Endothelial cell of umbilical vein (primary cell): Measurements from ENCODE around the gene RPS2. TPM values are rescaled to one million over a fixed set of nuclear protein-coding genes. Genes with fewer than 3 reads are reported as not detected.

Experiments
- BruUV-seq: library from RNA; stranded (reverse); fragments of 400-500 nt; replicated peaks from 2 replicates; lab custom pipeline; 2021; lab: Mats Ljungman, UMichigan
- CTCF ChIA-PET: fragments of 300-600, 350-600 bp; sonication (Branson Sonifier 250); formaldehyde crosslinking; loops from one replicate; lab custom pipeline; 2021; ENCODE audit warnings: antibody characterized with exemption, inconsistent platforms; lab: Charles Lee
- POLR2A ChIA-PET: fragments of 300-600, 350-600 bp; sonication (Branson Sonifier 250); formaldehyde crosslinking; loops from one replicate; lab custom pipeline; 2021; ENCODE audit warnings: antibody characterized with exemption, inconsistent platforms; lab: Charles Lee
- DNase-seq: peaks from one replicate; pipeline ENCODE4 v3.0.0-alpha.2; 2011; ENCODE audit warnings: low read depth, low spot score
- FAIRE-seq: peaks from 2 replicates; lab custom pipeline; 2011; peaks lifted over from hg19 to GRCh38; lab: Jason Lieb, UNC
- H2AFZ ChIP-seq: 2 replicates; pipeline ENCODE4 v1.6.0; 2012; ENCODE audit warnings: low read depth, low read length, control low read depth, inconsistent platforms
- H3K27ac ChIP-seq: 2 replicates; pipeline ENCODE4 v1.5.1; 2011; ENCODE audit warnings: low read depth, mild to moderate bottlenecking, control low read depth, low read length, moderate library complexity; ENCODE audit not compliant: insufficient read depth
- H3K27me3 ChIP-seq, 2 experiments: 2 replicates each; pipeline versions ENCODE4 v1.6.0 to v1.6.1; 2011; ENCODE audit warnings: low read length in 2 of 2, mixed read lengths in 1 of 2; ENCODE audit not compliant: control insufficient read depth in 2 of 2, insufficient read depth in 2 of 2
- H3K36me3 ChIP-seq, 2 experiments: 2 replicates in 1 of 2; 3 replicates in 1 of 2; pipeline ENCODE4 v1.5.1; 2011; ENCODE audit warnings: low read length in 2 of 2, mild to moderate bottlenecking in 1 of 2, moderate library complexity in 1 of 2; ENCODE audit not compliant: control insufficient read depth in 2 of 2, insufficient read depth in 2 of 2; ENCODE audit errors: extremely low read depth in 1 of 2
- H3K4me1 ChIP-seq: 3 replicates; pipeline ENCODE4 v1.5.1; 2011; ENCODE audit warnings: mild to moderate bottlenecking, low read length; ENCODE audit not compliant: control insufficient read depth, insufficient read depth; ENCODE audit errors: extremely low read depth
- H3K4me2 ChIP-seq: 2 replicates; pipeline ENCODE4 v1.6.1; 2011; ENCODE audit warnings: low read length, control low read depth, mixed read lengths; ENCODE audit not compliant: insufficient read depth
- H3K4me3 ChIP-seq, 3 experiments: fragments of 200-600 bp in 1 of 3; sonication (generic), shearing (Covaris generic) in 1 of 3; replicated peaks in 1 of 3; 2 replicates each; pipeline ENCODE4 v1.5.1; 2011 to 2016; ENCODE audit warnings: control low read depth in 3 of 3, low read length in 3 of 3, mild to moderate bottlenecking in 2 of 3, inconsistent platforms in 1 of 3, low read depth in 1 of 3, moderate library complexity in 1 of 3; ENCODE audit not compliant: insufficient read depth in 1 of 3
- H3K79me2 ChIP-seq: 2 replicates; pipeline ENCODE4 v1.6.0; 2012; ENCODE audit warnings: low read length, inconsistent platforms; ENCODE audit not compliant: control insufficient read depth, insufficient read depth
- H3K9ac ChIP-seq: replicated peaks from 2 replicates; pipeline ENCODE3; 2011; ENCODE audit warnings: low read length, control low read depth; ENCODE audit not compliant: insufficient read depth; ENCODE audit errors: extremely low read depth
- H3K9me1 ChIP-seq: replicated peaks from 3 replicates; pipeline ENCODE4 v1.6.0; 2011; ENCODE audit warnings: mild to moderate bottlenecking, low read length; ENCODE audit not compliant: control insufficient read depth, insufficient read depth; ENCODE audit errors: extremely low read depth
- H3K9me3 ChIP-seq: replicated peaks from 2 replicates; pipeline ENCODE4 v1.5.1; 2012; ENCODE audit warnings: low read length, inconsistent platforms; ENCODE audit not compliant: control insufficient read depth, insufficient read depth
- H4K20me1 ChIP-seq: replicated peaks from 2 replicates; pipeline ENCODE3; 2011; ENCODE audit warnings: mild to moderate bottlenecking, low read length; ENCODE audit not compliant: control insufficient read depth, insufficient read depth; ENCODE audit errors: extremely low read depth
- CTCF ChIP-seq, 2 donors: IDR thresholded peaks; 1 replicate in 1 of 2; 2 replicates in 1 of 2; pipeline ENCODE4 v1.5.1; 2011; ENCODE audit warnings: low read length in 2 of 2, mild to moderate bottlenecking in 2 of 2, moderate library complexity in 2 of 2, control low read depth in 1 of 2, inconsistent platforms in 1 of 2, low read depth in 1 of 2; ENCODE audit not compliant: insufficient read depth in 1 of 2; ENCODE audit errors: extremely low read depth in 1 of 2
- EZH2 ChIP-seq: IDR thresholded peaks from 2 replicates; pipeline ENCODE4 v1.6.1; 2012; ENCODE audit warnings: borderline replicate concordance, low read depth, mild to moderate bottlenecking, moderate library complexity, low read length, inconsistent platforms; ENCODE audit not compliant: severe bottlenecking
- FOS ChIP-seq: IDR thresholded peaks from 2 replicates; pipeline ENCODE4 v1.6.1; 2011; ENCODE audit warnings: mild to moderate bottlenecking, low read length, moderate library complexity, borderline replicate concordance; ENCODE audit not compliant: insufficient read depth
- GATA2 ChIP-seq: IDR thresholded peaks from 2 replicates; pipeline ENCODE4 v1.7.0; 2011; ENCODE audit warnings: low read depth, mild to moderate bottlenecking, moderate library complexity, mixed read lengths, low read length; ENCODE audit not compliant: insufficient read length, insufficient read depth
- JUN ChIP-seq: IDR thresholded peaks from 2 replicates; pipeline ENCODE4 v1.6.1; 2011; ENCODE audit warnings: borderline replicate concordance, low read depth; ENCODE audit not compliant: insufficient read length, insufficient read depth
- MAX ChIP-seq: IDR thresholded peaks from 2 replicates; pipeline ENCODE4 v1.6.1; 2011; ENCODE audit not compliant: insufficient read depth, insufficient read length
- MYC ChIP-seq: IDR thresholded peaks from one replicate; pipeline ENCODE4 v1.6.1; 2011; ENCODE audit warnings: mild to moderate bottlenecking, low read depth, low read length
- POLR2A ChIP-seq: IDR thresholded peaks from 2 replicates; pipeline ENCODE4 v1.6.1; 2012; ENCODE audit warnings: low read depth, mild to moderate bottlenecking, control low read depth, low read length
- POLR2AphosphoS5 ChIP-seq: IDR thresholded peaks from 2 replicates; pipeline ENCODE4 v1.6.1; 2012; ENCODE audit warnings: low read depth, mild to moderate bottlenecking, control low read depth, low read length, moderate library complexity; ENCODE audit not compliant: insufficient read depth
- dilution Hi-C: fragments of 300-500 bp; cut with MboI; formaldehyde crosslinking; loops from one replicate; pipeline ENCODE4 v1.15.0; 2019; ENCODE audit warnings: low sequenced_read_pairs; ENCODE audit not compliant: extremely low pct_ligation_motif_present
- intact Hi-C: fragments of 100-400 bp; cut with micrococcal nuclease; formaldehyde crosslinking; loops from one replicate; pipeline ENCODE4 v1.10.0; 2022
- polyA plus RNA-seq, 4 experiments: library from polyadenylated mRNA; depleted of rRNA in 3 of 4; stranded (reverse) in 3 of 4; unstranded in 1 of 4; fragments of >200 nt; gene quantifications; 2 replicates each; pipeline versions ENCODE4 v1.2.1 to v1.2.3, GENCODE V29; 2011 to 2012; ENCODE audit warnings: missing spikeins in 1 of 4
- total RNA-seq: library from RNA; stranded (reverse); gene quantifications from 2 replicates; pipeline ENCODE4 v1.2.3, GENCODE V29; 2021

RPS2 gene
- total and polyA plus RNA-seq, 2 donors (not counting 3 experiments of a cell fraction or from before 2014, with no cell fraction given), result 2,793 to 9,021 TPM

GRCh38 chr16:1991948-1992703 lies 27.5 kb upstream of the RPS2 start:
- BruUV-seq, result no TSS peak

GRCh38 chr16:1991588-1991947 lies 26.9 kb upstream of the RPS2 start:
- intact Hi-C loops (no loop called here), dilution Hi-C loops (no loop called here)
- no peak overlapping the region for H3K27ac ChIP-seq
- no TSS peak for BruUV-seq
- ChIA-PET POLR2A (interaction anchor here (0.9 to 1.3 kb wide), 2 partner anchors 27 to 164 kb away, joined by 4 to 5 read pairs; partner anchors contain the start of genes RPS2 and TRAF7), CTCF (interaction anchor here (0.7 to 3.9 kb wide), 3 partner anchors 11 to 149 kb away, joined by 3 to 23 read pairs (median 9); no protein-coding TSS in a partner anchor)
- no peaks in the 10 kb centered on the region for H3K9me3 ChIP-seq
- no peaks in the 10 kb centered on the region for H3K9me1 ChIP-seq
- TF ChIP-seq POLR2A (no peak), CTCF (IDR thresholded peaks at IDR 0.05; ENCODE audit: extremely low read depth in 1 of 2, insufficient read depth in 1 of 2, low read depth in 1 of 2, low read length in 2 of 2) (no peak), POLR2AphosphoS5 (no peak), EZH2 (no peak), FOS (no peak), JUN (no peak), GATA2 (no peak), MYC (no peak), MAX (no peak)
- peaks cover 0 to 2% of the 10 kb centered on the region in 2 experiments for H3K36me3 ChIP-seq
- no peaks in the 10 kb centered on the region for H4K20me1 ChIP-seq
- H3K9ac ChIP-seq, result no peak overlapping the region
- FAIRE-seq (no peak), DNase-seq (no peak)
- H3K4me1 ChIP-seq, result peaks cover 7% of the 10 kb centered on the region
- H3K4me2 ChIP-seq, result no peak overlapping the region
- no peaks in the 10 kb centered on the region for H3K79me2 ChIP-seq
- no peak overlapping the region for H3K4me3 ChIP-seq
- H3K27me3 ChIP-seq, result peaks cover 23 to 24% of the 10 kb centered on the region in 2 experiments
- H2AFZ ChIP-seq, result peak overlapping the region; percentile 89

More at GRCh38 chr16:1991948-1992703, 27.5 kb upstream of the RPS2 start:
- ChIA-PET POLR2A (interaction anchor here (0.9 to 1.3 kb wide), 2 partner anchors 27 to 163 kb away, joined by 4 to 5 read pairs; partner anchors contain the start of genes RPS2 and TRAF7), CTCF (interaction anchor here (0.7 to 3.9 kb wide), 3 partner anchors 11 to 148 kb away, joined by 3 to 23 read pairs (median 9); no protein-coding TSS in a partner anchor)
- H3K4me1 ChIP-seq, result peaks cover 7% of the 10 kb centered on the region
- H3K9me3 ChIP-seq, result no peaks in the 10 kb centered on the region
- DNase-seq, result peak; percentile 88
- peak overlapping the region in 1 of 3 experiments; percentile 15 for H3K4me3 ChIP-seq
- intact Hi-C loops (no loop called here), dilution Hi-C loops (no loop called here)
- peaks cover 23 to 24% of the 10 kb centered on the region in 2 experiments for H3K27me3 ChIP-seq
- H2AFZ ChIP-seq, result peak overlapping the region; percentile 90
- no peak overlapping the region for H3K4me2 ChIP-seq
- H4K20me1 ChIP-seq, result no peaks in the 10 kb centered on the region
- TF ChIP-seq POLR2AphosphoS5 (no peak), MAX (peak; percentile 82), POLR2A (peak; percentile 21)
- no peaks in the 10 kb centered on the region for H3K79me2 ChIP-seq
- H3K36me3 ChIP-seq, result peaks cover 0 to 4% of the 10 kb centered on the region in 2 experiments
- no peaks in the 10 kb centered on the region for H3K9me1 ChIP-seq
- no peak overlapping the region for H3K27ac ChIP-seq
- peak; percentile 90 for FAIRE-seq
- no peak overlapping the region for H3K9ac ChIP-seq
